Measurements from ENCODE around the gene EXOC4.

DNA sequence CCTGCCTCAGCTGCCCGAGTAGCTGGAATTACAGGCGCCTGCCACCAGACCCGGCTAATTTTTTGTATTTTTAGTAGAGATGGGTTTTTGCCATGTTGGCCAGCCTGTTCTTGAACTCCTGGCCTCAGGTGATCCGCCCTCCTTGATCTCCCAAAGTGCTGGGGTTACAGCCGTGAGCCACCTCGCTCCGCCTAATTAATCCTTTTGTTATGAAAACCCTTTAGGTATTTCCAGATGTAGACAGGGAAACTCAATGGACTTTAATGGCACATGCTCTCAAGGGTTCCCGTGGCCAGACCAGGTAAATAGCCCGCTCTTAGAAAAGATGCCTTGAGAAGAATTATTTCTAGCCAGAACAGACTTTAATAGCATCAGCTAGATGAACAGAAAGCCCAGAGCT, 19.7 kb upstream of the EXOC4 start:
- no peak for TF ChIP-seq EP300 (IDR thresholded peaks at IDR 0.05)
- TF ChIP-seq, protein P1, sequence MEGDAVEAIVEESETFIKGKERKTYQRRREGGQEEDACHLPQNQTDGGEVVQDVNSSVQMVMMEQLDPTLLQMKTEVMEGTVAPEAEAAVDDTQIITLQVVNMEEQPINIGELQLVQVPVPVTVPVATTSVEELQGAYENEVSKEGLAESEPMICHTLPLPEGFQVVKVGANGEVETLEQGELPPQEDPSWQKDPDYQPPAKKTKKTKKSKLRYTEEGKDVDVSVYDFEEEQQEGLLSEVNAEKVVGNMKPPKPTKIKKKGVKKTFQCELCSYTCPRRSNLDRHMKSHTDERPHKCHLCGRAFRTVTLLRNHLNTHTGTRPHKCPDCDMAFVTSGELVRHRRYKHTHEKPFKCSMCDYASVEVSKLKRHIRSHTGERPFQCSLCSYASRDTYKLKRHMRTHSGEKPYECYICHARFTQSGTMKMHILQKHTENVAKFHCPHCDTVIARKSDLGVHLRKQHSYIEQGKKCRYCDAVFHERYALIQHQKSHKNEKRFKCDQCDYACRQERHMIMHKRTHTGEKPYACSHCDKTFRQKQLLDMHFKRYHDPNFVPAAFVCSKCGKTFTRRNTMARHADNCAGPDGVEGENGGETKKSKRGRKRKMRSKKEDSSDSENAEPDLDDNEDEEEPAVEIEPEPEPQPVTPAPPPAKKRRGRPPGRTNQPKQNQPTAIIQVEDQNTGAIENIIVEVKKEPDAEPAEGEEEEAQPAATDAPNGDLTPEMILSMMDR (IDR thresholded peaks at IDR 0.05) = no peak
